HUES64 (cell line): ENCODE data around the gene TRIM27.
"Not testable (repeated sequence)": the region's sequence is repeated elsewhere in the genome, so short reads cannot be mapped to it uniquely, and the experiment has no call there.

Experiments used
- H3K27ac ChIP-seq: 2 replicates; pipeline ENCODE4 v1.7.0; 2013; ENCODE audit warnings: low read depth, low read length, inconsistent platforms
- H3K27me3 ChIP-seq: 2 replicates; pipeline ENCODE4 v1.6.1; 2013; ENCODE audit warnings: mild to moderate bottlenecking, low read length; ENCODE audit not compliant: insufficient read depth
- H3K36me3 ChIP-seq: 2 replicates; pipeline ENCODE4 v1.6.1; 2013; ENCODE audit warnings: mild to moderate bottlenecking, low read length; ENCODE audit not compliant: insufficient read depth
- H3K4me1 ChIP-seq: 2 replicates; pipeline ENCODE4 v1.6.1; 2013; ENCODE audit warnings: mild to moderate bottlenecking, low read length, moderate library complexity; ENCODE audit not compliant: insufficient read depth
- H3K4me3 ChIP-seq: 2 replicates; pipeline ENCODE4 v1.5.1; 2013; ENCODE audit warnings: mild to moderate bottlenecking, low read length, moderate library complexity
- H3K9ac ChIP-seq: 2 replicates; pipeline ENCODE4 v1.6.1; 2013; ENCODE audit warnings: mild to moderate bottlenecking, low read depth, low read length
- H3K9me3 ChIP-seq: 2 replicates; pipeline ENCODE4 v1.6.1; 2013; ENCODE audit warnings: low read depth, low read length; ENCODE audit not compliant: insufficient read depth
- WGBS: fragments of 150-250, 120-280 bp; methylation state at CpG from one replicate; pipeline ENCODE4 v1.1.7; 2013; ENCODE audit warnings: missing lambda C conversion rate; 5-methylcytosine and 5-hydroxymethylcytosine counted together

Gene TRIM27

GRCh38 chr6:28893172-28893799 is 30.5 kb downstream of the TRIM27 start:
- no peaks in the 10 kb centered on the region for H3K36me3 ChIP-seq
- no peak overlapping the region for H3K9ac ChIP-seq
- H3K27me3 ChIP-seq = no peaks in the 10 kb centered on the region
- peaks cover 4% of the 10 kb centered on the region; the same call in 1 of the 2 replicates for H3K4me1 ChIP-seq
- WGBS = 92% methylated on average over 9 of the region's 9 CpGs
- H3K27ac ChIP-seq = no peak overlapping the region
- no peaks in the 10 kb centered on the region for H3K9me3 ChIP-seq
- no peak overlapping the region for H3K4me3 ChIP-seq

- H3K36me3 ChIP-seq = no peaks in the 10 kb centered on the region
- 98% methylated on average over 3 of the region's 4 CpGs for WGBS
These were observed 31.3 kb downstream of the TRIM27 start for GRCh38 chr6:28892525-28892924.

GRCh38 chr6:28887796-28888496 is 35.8 kb downstream of the TRIM27 start:
- no peaks in the 10 kb centered on the region for H3K27me3 ChIP-seq
- no peaks in the 10 kb centered on the region for H3K36me3 ChIP-seq
- H3K27ac ChIP-seq = no peak overlapping the region
- no peaks in the 10 kb centered on the region for H3K4me1 ChIP-seq
- H3K4me3 ChIP-seq = no peak overlapping the region
- WGBS = 93% methylated on average over 4 of the region's 4 CpGs
- H3K9ac ChIP-seq = no peak overlapping the region
- H3K9me3 ChIP-seq = peaks cover 4% of the 10 kb centered on the region; the same call in 1 of the 2 replicates

More at GRCh38 chr6:28892525-28892924, 31.3 kb downstream of the TRIM27 start:
- H3K4me3 ChIP-seq = no peak overlapping the region
- H3K27ac ChIP-seq = no peak overlapping the region
- H3K4me1 ChIP-seq = peaks cover under 1% of the 10 kb centered on the region; the same call in 1 of the 2 replicates
- H3K9me3 ChIP-seq = no peaks in the 10 kb centered on the region
- H3K27me3 ChIP-seq = no peaks in the 10 kb centered on the region
- H3K9ac ChIP-seq = no peak overlapping the region

GRCh38 chr6:28886079-28886439 is 37.7 kb downstream of the TRIM27 start:
- 86% methylated on average over 7 of the region's 7 CpGs for WGBS
- no peak overlapping the region for H3K9ac ChIP-seq
- H3K4me1 ChIP-seq = no peaks in the 10 kb centered on the region
- H3K27me3 ChIP-seq = no peaks in the 10 kb centered on the region
- H3K36me3 ChIP-seq = no peaks in the 10 kb centered on the region
- peaks cover 4% of the 10 kb centered on the region; the same call in 1 of the 2 replicates for H3K9me3 ChIP-seq
- H3K4me3 ChIP-seq = no peak overlapping the region
- no peak overlapping the region for H3K27ac ChIP-seq

GRCh38 chr6:28884423-28885131 is 39.2 kb downstream of the TRIM27 start:
- Histone ChIP-seq H3K4me3 (no peak overlapping the region), H3K27me3 (no peaks in the 10 kb centered on the region), H3K36me3 (no peaks in the 10 kb centered on the region), H3K27ac (no peak overlapping the region), H3K9ac (no peak overlapping the region), H3K9me3 (peaks cover 4% of the 10 kb centered on the region; the same call in 1 of the 2 replicates), H3K4me1 (no peaks in the 10 kb centered on the region)
- 92% methylated on average over 18 of the region's 18 CpGs for WGBS

- peak overlapping the region; percentile 88 for H3K4me3 ChIP-seq
- no peak overlapping the region for H3K27ac ChIP-seq
- peaks cover 4% of the 10 kb centered on the region; the same call in 1 of the 2 replicates for H3K9me3 ChIP-seq
- H3K36me3 ChIP-seq = no peaks in the 10 kb centered on the region
- 13% methylated on average over 27 of the region's 28 CpGs for WGBS
- H3K9ac ChIP-seq = peak overlapping the region; percentile 75
- H3K4me1 ChIP-seq = no peaks in the 10 kb centered on the region
- H3K27me3 ChIP-seq = no peaks in the 10 kb centered on the region
These were observed 42.6 kb downstream of the TRIM27 start for GRCh38 chr6:28880894-28881780.

- Histone ChIP-seq H3K4me3 (peak overlapping the region; percentile 88), H3K9me3 (no peaks in the 10 kb centered on the region), H3K9ac (peak overlapping the region; percentile 75), H3K36me3 (no peaks in the 10 kb centered on the region), H3K27ac (no peak overlapping the region), H3K27me3 (no peaks in the 10 kb centered on the region), H3K4me1 (0 out of 2 replicates have a peak, but pooled peaks cover 2% of the 10 kb centered on the region)
- WGBS = 59% methylated on average over 7 of the region's 7 CpGs
These were observed 43.3 kb downstream of the TRIM27 start for GRCh38 chr6:28880519-28880893.

- H3K27me3 ChIP-seq = no peaks in the 10 kb centered on the region
- H3K4me3 ChIP-seq = no peak overlapping the region
- no peak overlapping the region for H3K9ac ChIP-seq
- 75% methylated on average over 1 of the region's 1 CpG for WGBS
- no peaks in the 10 kb centered on the region for H3K36me3 ChIP-seq
- H3K27ac ChIP-seq = no peak overlapping the region
- H3K9me3 ChIP-seq = no peaks in the 10 kb centered on the region
- H3K4me1 ChIP-seq = 0 out of 2 replicates have a peak, but pooled peaks cover 7% of the 10 kb centered on the region
These were observed 47.1 kb downstream of the TRIM27 start for GRCh38 chr6:28876710-28877109.

- Histone ChIP-seq H3K4me3 (peak overlapping the region; percentile 14; the same call in 1 of the 2 replicates), H3K9ac (no peak overlapping the region), H3K27ac (no peak overlapping the region; the same call in 1 of the 2 replicates), H3K4me1 (0 out of 2 replicates have a peak, but pooled peaks cover 7% of the 10 kb centered on the region), H3K27me3 (no peaks in the 10 kb centered on the region), H3K9me3 (no peaks in the 10 kb centered on the region), H3K36me3 (no peaks in the 10 kb centered on the region)
- WGBS = 51% methylated on average over 6 of the region's 6 CpGs
These were observed 48.5 kb downstream of the TRIM27 start for GRCh38 chr6:28875191-28875747.

- not testable (repeated sequence) for H3K9ac ChIP-seq, H3K4me1 ChIP-seq, H3K27ac ChIP-seq, H3K36me3 ChIP-seq, H3K4me3 ChIP-seq, H3K9me3 ChIP-seq, H3K27me3 ChIP-seq
- WGBS = 92% methylated on average over 24 of the region's 28 CpGs
These were observed 51.5 kb downstream of the TRIM27 start for GRCh38 chr6:28872157-28872817.
